ENCODE measurements around the gene PPP3CA.

The PPP3CA gene

DNA sequence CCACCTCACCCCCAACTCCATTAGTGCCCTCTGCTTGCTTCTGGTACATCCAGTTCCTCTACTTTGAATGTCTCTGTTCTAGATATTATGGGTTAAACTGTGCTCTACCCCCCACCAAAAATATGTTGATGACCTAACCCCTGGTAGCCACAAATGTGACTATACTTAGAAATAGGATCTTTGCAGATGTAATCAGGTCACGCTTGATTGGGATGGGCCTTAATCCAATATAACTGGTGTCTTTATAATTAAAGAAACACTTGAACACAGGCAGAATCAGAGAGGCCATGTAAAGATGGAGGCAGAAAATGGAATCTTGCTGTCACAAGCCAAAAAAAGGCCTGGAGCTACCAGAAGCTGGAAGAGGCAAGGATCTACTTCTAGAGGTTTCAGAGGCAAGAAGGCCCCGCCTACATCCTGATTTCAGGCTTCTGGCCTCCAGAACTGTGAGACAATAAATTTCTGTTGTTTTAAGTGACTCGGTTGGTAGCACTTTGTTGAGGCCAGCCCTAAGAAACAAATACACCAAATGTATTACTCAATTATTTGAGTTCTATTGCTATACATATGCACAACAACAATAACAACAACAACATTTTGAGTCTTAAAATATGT lies 220.0 kb downstream of the PPP3CA start:
- Histone ChIP-seq H3K4me3 (ENCODE audit: severe bottlenecking) (no peak overlapping the region), H3K27me3 (ENCODE audit: insufficient read depth, poor library complexity, severe bottlenecking) (no peaks in the 10 kb centered on the region), H3K4me1 (ENCODE audit: insufficient read depth, poor library complexity, severe bottlenecking) (no peaks in the 10 kb centered on the region), H3K9me3 (ENCODE audit: severe bottlenecking) (no peaks in the 10 kb centered on the region), H3K36me3 (ENCODE audit: low read depth) (no peaks in the 10 kb centered on the region), H3K27ac (ENCODE audit: poor library complexity, severe bottlenecking) (no peak overlapping the region)
- TF ChIP-seq, protein P1, sequence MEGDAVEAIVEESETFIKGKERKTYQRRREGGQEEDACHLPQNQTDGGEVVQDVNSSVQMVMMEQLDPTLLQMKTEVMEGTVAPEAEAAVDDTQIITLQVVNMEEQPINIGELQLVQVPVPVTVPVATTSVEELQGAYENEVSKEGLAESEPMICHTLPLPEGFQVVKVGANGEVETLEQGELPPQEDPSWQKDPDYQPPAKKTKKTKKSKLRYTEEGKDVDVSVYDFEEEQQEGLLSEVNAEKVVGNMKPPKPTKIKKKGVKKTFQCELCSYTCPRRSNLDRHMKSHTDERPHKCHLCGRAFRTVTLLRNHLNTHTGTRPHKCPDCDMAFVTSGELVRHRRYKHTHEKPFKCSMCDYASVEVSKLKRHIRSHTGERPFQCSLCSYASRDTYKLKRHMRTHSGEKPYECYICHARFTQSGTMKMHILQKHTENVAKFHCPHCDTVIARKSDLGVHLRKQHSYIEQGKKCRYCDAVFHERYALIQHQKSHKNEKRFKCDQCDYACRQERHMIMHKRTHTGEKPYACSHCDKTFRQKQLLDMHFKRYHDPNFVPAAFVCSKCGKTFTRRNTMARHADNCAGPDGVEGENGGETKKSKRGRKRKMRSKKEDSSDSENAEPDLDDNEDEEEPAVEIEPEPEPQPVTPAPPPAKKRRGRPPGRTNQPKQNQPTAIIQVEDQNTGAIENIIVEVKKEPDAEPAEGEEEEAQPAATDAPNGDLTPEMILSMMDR (IDR thresholded peaks at IDR 0.05; ENCODE audit: poor library complexity, severe bottlenecking), result no peak
- ATAC-seq (ENCODE audit: low read depth) (no peak), DNase-seq (ENCODE audit: low spot score) (no peak)

DNA sequence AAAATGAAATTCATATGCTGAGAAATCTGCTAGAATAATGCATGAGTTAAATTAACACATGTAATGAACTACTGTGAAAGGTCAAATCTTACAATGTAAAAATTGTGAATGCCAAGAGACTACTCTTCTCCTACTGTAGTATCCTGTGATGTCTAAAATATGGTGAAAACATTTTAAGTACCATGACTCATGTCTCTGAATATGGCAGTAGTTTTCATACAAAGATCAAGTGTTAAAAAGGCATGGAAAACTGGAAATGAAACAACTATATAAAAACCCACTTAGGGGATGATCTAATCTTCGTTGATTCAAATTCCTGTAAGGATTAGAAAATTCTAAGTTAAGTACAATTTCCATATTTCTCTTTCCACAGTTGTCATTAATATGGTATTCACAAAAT lies 221.3 kb downstream of the PPP3CA start:
- Histone ChIP-seq H3K4me1 (ENCODE audit: insufficient read depth, poor library complexity, severe bottlenecking) (no peaks in the 10 kb centered on the region), H3K27ac (ENCODE audit: poor library complexity, severe bottlenecking) (no peak overlapping the region), H3K27me3 (ENCODE audit: insufficient read depth, poor library complexity, severe bottlenecking) (no peaks in the 10 kb centered on the region), H3K4me3 (ENCODE audit: severe bottlenecking) (no peak overlapping the region), H3K36me3 (ENCODE audit: low read depth) (no peaks in the 10 kb centered on the region), H3K9me3 (ENCODE audit: severe bottlenecking) (no peaks in the 10 kb centered on the region)
- ATAC-seq (ENCODE audit: low read depth) (no peak), DNase-seq (ENCODE audit: low spot score) (no peak)
- TF ChIP-seq, protein P1 (IDR thresholded peaks at IDR 0.05; ENCODE audit: poor library complexity, severe bottlenecking), result no peak

GRCh38 chr4:101125045-101125942 lies 222.0 kb downstream of the PPP3CA start:
- ATAC-seq (ENCODE audit: low read depth) (no peak), DNase-seq (ENCODE audit: low spot score) (no peak)
- Histone ChIP-seq H3K36me3 (ENCODE audit: low read depth) (no peaks in the 10 kb centered on the region), H3K27me3 (ENCODE audit: insufficient read depth, poor library complexity, severe bottlenecking) (no peaks in the 10 kb centered on the region), H3K4me3 (ENCODE audit: severe bottlenecking) (no peak overlapping the region), H3K4me1 (ENCODE audit: insufficient read depth, poor library complexity, severe bottlenecking) (no peaks in the 10 kb centered on the region), H3K9me3 (ENCODE audit: severe bottlenecking) (no peaks in the 10 kb centered on the region), H3K27ac (ENCODE audit: poor library complexity, severe bottlenecking) (no peak overlapping the region)
- TF ChIP-seq, protein P1 (IDR thresholded peaks at IDR 0.05; ENCODE audit: poor library complexity, severe bottlenecking), result no peak

GRCh38 chr4:101123231-101123630 lies 224.1 kb downstream of the PPP3CA start:
- TF ChIP-seq, protein P1 (IDR thresholded peaks at IDR 0.05; ENCODE audit: poor library complexity, severe bottlenecking), result no peak
- H3K4me1 ChIP-seq (ENCODE audit: insufficient read depth, poor library complexity, severe bottlenecking), result no peaks in the 10 kb centered on the region
- H3K4me3 ChIP-seq (ENCODE audit: severe bottlenecking), result no peak overlapping the region
- no peaks in the 10 kb centered on the region for H3K9me3 ChIP-seq (ENCODE audit: severe bottlenecking)
- no peak for ATAC-seq (ENCODE audit: low read depth)
- no peak overlapping the region for H3K27ac ChIP-seq (ENCODE audit: poor library complexity, severe bottlenecking)
- no peak for DNase-seq (ENCODE audit: low spot score)
- no peaks in the 10 kb centered on the region for H3K36me3 ChIP-seq (ENCODE audit: low read depth)
- H3K27me3 ChIP-seq (ENCODE audit: insufficient read depth, poor library complexity, severe bottlenecking), result no peaks in the 10 kb centered on the region

DNA sequence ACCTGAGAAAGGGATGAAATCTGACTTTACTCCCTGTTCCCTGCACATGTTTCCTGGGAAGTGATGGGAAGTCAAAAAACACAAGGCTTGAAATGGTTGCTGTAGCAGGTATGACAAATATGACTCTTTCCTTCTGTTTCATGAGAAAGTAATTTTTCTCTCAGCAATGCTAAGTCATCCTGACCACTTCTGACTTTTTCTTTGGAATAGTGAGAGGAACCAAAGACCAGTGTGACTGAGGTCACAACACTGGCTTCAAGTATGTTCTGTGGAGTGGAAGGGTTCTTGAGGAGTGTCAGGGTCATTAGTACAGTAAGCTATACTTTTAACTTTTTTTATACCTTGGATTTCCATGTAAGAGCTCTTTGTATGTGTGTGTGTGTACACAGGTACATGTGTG lies 225.3 kb downstream of the PPP3CA start:
- TF ChIP-seq, protein P1 (IDR thresholded peaks at IDR 0.05; ENCODE audit: poor library complexity, severe bottlenecking), result no peak
- no peak overlapping the region for H3K27ac ChIP-seq (ENCODE audit: poor library complexity, severe bottlenecking)
- DNase-seq (ENCODE audit: low spot score) (no peak), ATAC-seq (ENCODE audit: low read depth) (no peak)
- H3K9me3 ChIP-seq (ENCODE audit: severe bottlenecking), result no peaks in the 10 kb centered on the region
- H3K4me1 ChIP-seq (ENCODE audit: insufficient read depth, poor library complexity, severe bottlenecking), result no peaks in the 10 kb centered on the region
- no peaks in the 10 kb centered on the region for H3K36me3 ChIP-seq (ENCODE audit: low read depth)
- H3K4me3 ChIP-seq (ENCODE audit: severe bottlenecking), result no peak overlapping the region
- H3K27me3 ChIP-seq (ENCODE audit: insufficient read depth, poor library complexity, severe bottlenecking), result no peaks in the 10 kb centered on the region

Measured in RWPE2 (cell line).